ENCODE data around the gene PRMT3. TPM values are rescaled to one million over a fixed set of nuclear protein-coding genes. Genes with fewer than 3 reads are reported as not detected.
"Not testable (repeated sequence)": the region's sequence is repeated elsewhere in the genome, so short reads cannot be mapped to it uniquely, and the experiment has no call there.

The PRMT3 gene
- total and polyA plus RNA-seq, 2 experiments from 2014 or later: 9.8 to 11.7 TPM

DNA sequence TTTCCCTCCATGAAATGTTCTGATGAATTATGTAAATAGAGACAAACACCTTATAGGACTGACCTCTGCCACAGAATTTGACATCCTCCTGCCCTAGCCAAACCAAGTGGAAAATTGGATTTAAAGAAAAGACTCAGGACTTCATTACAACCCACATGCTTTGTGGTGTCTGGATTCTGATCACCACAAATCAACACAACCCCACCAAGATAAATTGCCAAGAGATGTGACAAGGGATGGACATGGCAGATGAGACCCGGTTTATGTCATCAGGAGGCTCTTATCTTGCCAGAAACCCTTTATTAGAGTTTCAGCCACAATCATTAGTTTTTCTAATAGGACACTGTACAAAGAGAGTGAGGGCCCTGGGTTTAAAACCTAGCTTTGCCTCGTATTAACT, 154.0 kb downstream of the PRMT3 start:
- in situ Hi-C loops (cut with MboI): no loop called here
- no peak overlapping the region for H3K9ac ChIP-seq
- H2AFZ ChIP-seq: no peak overlapping the region
- 1 to 5% methylated on average over 2 of the region's 2 CpGs for WGBS, 2 experiments (ENCODE audit: low coverage in 1 of 2, low lambda C conversion rate in 2 of 2, missing lambda C conversion rate in 2 of 2)
- H4K20me1 ChIP-seq (ENCODE audit: insufficient read depth): no peaks in the 10 kb centered on the region
- no peak overlapping the region for H3K4me2 ChIP-seq (ENCODE audit: unreplicated experiment)
- no peak for DNase-seq
- no peaks in the 10 kb centered on the region for H3K9me2 ChIP-seq (ENCODE audit: insufficient read depth)
- H3K4me1 ChIP-seq (ENCODE audit: insufficient read depth): no peaks in the 10 kb centered on the region
- TF ChIP-seq EZH2 (IDR thresholded peaks at IDR 0.05; ENCODE audit: insufficient read depth, poor library complexity, severe bottlenecking) (no peak), EZH2phosphoT487 (IDR thresholded peaks at IDR 0.05; ENCODE audit: insufficient read depth, low read depth) (no peak)
- no peaks in the 10 kb centered on the region for H3F3A ChIP-seq (ENCODE audit: insufficient read depth)
- H3K27me3 ChIP-seq (replicated peaks; ENCODE audit: insufficient read depth): no peaks in the 10 kb centered on the region
- H3K4me3 ChIP-seq: no peak overlapping the region
- no peaks in the 10 kb centered on the region for H3K79me2 ChIP-seq (ENCODE audit: insufficient read depth)
- H3K9me3 ChIP-seq (ENCODE audit: low read depth): no peaks in the 10 kb centered on the region
- H3K27ac ChIP-seq: no peak overlapping the region
- no peaks in the 10 kb centered on the region for H3K36me3 ChIP-seq (ENCODE audit: low read depth)

DNA sequence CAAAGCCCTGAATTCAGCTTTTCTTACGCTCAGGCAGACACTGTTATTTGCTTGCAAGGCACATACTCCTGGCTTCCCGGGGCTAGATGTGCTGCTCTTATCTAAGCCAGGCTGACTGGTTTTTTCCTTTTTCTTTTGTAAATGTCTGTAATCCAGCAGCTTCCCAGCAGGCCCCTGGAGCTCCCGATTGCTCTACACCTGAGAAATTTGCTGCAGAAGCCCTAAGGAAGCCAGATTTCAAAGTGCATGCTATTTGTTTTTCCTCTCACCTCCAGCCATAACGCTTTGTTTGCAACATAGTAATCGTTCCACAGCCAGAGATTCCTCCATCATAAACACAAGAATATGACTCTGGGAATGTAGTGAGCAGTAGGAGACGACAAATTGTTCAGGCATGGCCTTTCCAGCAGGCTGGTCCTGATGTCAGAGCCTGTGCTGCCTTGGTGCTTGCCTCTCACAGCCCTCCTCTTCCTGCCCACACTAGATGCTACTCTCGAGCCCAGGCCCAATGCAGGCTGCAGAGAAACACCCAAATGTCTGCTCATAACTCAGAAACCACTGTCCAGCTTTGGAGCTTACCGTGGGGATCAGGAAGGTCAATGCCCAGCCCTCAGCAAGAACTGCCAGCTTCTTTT, 157.2 kb downstream of the PRMT3 start:
- H3F3A ChIP-seq (ENCODE audit: insufficient read depth): no peaks in the 10 kb centered on the region
- in situ Hi-C loops (cut with MboI): no loop called here
- no peaks in the 10 kb centered on the region for H3K4me1 ChIP-seq (ENCODE audit: insufficient read depth)
- no peak for TF ChIP-seq EZH2phosphoT487 (IDR thresholded peaks at IDR 0.05; ENCODE audit: insufficient read depth, low read depth)
- TF ChIP-seq EZH2 (IDR thresholded peaks at IDR 0.05; ENCODE audit: insufficient read depth, poor library complexity, severe bottlenecking): no peak
- DNase-seq: no peak
- no peaks in the 10 kb centered on the region for H3K9me2 ChIP-seq (ENCODE audit: insufficient read depth)
- H3K27me3 ChIP-seq (replicated peaks; ENCODE audit: insufficient read depth): no peaks in the 10 kb centered on the region
- no peak overlapping the region for H3K4me3 ChIP-seq
- no peak overlapping the region for H3K9ac ChIP-seq
- no peaks in the 10 kb centered on the region for H3K36me3 ChIP-seq (ENCODE audit: low read depth)
- H2AFZ ChIP-seq: no peak overlapping the region
- no peak overlapping the region for H3K4me2 ChIP-seq (ENCODE audit: unreplicated experiment)
- 10 to 13% methylated on average over 8 of the region's 8 CpGs for WGBS, 2 experiments (ENCODE audit: low coverage in 1 of 2, low lambda C conversion rate in 2 of 2, missing lambda C conversion rate in 2 of 2)
- H4K20me1 ChIP-seq (ENCODE audit: insufficient read depth): no peaks in the 10 kb centered on the region
- H3K27ac ChIP-seq: no peak overlapping the region
- no peaks in the 10 kb centered on the region for H3K79me2 ChIP-seq (ENCODE audit: insufficient read depth)
- H3K9me3 ChIP-seq (ENCODE audit: low read depth): no peaks in the 10 kb centered on the region

DNA sequence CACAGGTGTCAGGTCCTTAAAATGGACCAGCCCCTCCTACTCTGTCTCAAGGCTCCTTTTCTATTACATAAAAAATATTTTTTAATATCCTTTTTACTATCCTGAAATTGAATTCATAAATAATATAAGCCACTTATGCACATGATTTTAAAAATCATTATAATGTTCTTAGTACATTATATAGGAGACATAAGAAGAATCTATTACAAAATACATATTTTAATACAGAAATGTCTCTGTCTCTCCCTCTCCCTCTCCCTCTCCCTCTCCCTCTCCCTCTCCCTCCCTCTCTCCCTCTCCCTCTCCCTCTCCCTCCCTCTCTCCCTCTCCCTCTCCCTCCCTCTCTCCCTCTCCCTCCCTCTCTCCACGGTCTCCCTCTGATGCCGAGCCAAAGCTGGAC, 159.9 kb downstream of the PRMT3 start:
- no peak overlapping the region for H3K27ac ChIP-seq
- in situ Hi-C loops (cut with MboI): no loop called here
- H3K4me1 ChIP-seq (ENCODE audit: insufficient read depth): no peaks in the 10 kb centered on the region
- H3K4me3 ChIP-seq: no peak overlapping the region
- DNase-seq: no peak
- no peaks in the 10 kb centered on the region for H3K36me3 ChIP-seq (ENCODE audit: low read depth)
- 44 to 67% methylated on average over 1 to 2 of the region's 2 CpGs for WGBS, 2 experiments (ENCODE audit: low coverage in 1 of 2, low lambda C conversion rate in 2 of 2, missing lambda C conversion rate in 2 of 2)
- no peak overlapping the region for H3K9ac ChIP-seq
- H3F3A ChIP-seq (ENCODE audit: insufficient read depth): no peaks in the 10 kb centered on the region
- H3K9me2 ChIP-seq (ENCODE audit: insufficient read depth): no peaks in the 10 kb centered on the region
- TF ChIP-seq EZH2phosphoT487 (IDR thresholded peaks at IDR 0.05; ENCODE audit: insufficient read depth, low read depth) (no peak), EZH2 (IDR thresholded peaks at IDR 0.05; ENCODE audit: insufficient read depth, poor library complexity, severe bottlenecking) (no peak)
- no peaks in the 10 kb centered on the region for H3K9me3 ChIP-seq (ENCODE audit: low read depth)
- H3K27me3 ChIP-seq (replicated peaks; ENCODE audit: insufficient read depth): no peaks in the 10 kb centered on the region
- H3K4me2 ChIP-seq (ENCODE audit: unreplicated experiment): no peak overlapping the region
- no peaks in the 10 kb centered on the region for H4K20me1 ChIP-seq (ENCODE audit: insufficient read depth)
- no peak overlapping the region for H2AFZ ChIP-seq
- H3K79me2 ChIP-seq (ENCODE audit: insufficient read depth): no peaks in the 10 kb centered on the region

DNA sequence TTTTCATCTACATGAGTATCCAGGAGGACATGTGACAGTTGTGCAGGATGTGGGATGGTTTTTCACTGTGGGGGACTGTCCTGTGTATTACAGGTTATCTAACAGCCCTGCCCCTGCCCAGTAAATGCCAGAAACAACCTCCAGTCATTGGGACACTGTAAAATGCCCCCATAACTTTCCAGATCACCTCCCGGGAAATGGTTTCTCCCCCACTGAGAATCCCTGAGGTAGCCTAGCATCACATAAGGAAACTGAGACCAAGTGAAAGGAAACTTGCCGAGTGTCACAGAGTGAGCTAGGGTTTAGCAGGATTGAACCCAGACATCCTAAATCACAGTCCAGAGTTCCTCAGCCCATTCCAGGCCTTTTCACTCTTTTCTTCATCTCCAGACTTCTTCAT, 163.6 kb downstream of the PRMT3 start:
- Histone ChIP-seq H3K27ac (no peak overlapping the region), H3K36me3 (ENCODE audit: low read depth) (no peaks in the 10 kb centered on the region), H3F3A (ENCODE audit: insufficient read depth) (no peaks in the 10 kb centered on the region), H3K4me3 (no peak overlapping the region), H3K27me3 (replicated peaks; ENCODE audit: insufficient read depth) (no peaks in the 10 kb centered on the region), H3K9me3 (ENCODE audit: low read depth) (no peaks in the 10 kb centered on the region), H3K79me2 (ENCODE audit: insufficient read depth) (no peaks in the 10 kb centered on the region), H3K4me1 (ENCODE audit: insufficient read depth) (no peaks in the 10 kb centered on the region), H4K20me1 (ENCODE audit: insufficient read depth) (no peaks in the 10 kb centered on the region), H2AFZ (no peak overlapping the region), H3K9ac (no peak overlapping the region), H3K9me2 (ENCODE audit: insufficient read depth) (no peaks in the 10 kb centered on the region), H3K4me2 (ENCODE audit: unreplicated experiment) (no peak overlapping the region)
- in situ Hi-C loops (cut with MboI): no loop called here
- TF ChIP-seq EZH2 (IDR thresholded peaks at IDR 0.05; ENCODE audit: insufficient read depth, poor library complexity, severe bottlenecking): no peak
- no peak for TF ChIP-seq EZH2phosphoT487 (IDR thresholded peaks at IDR 0.05; ENCODE audit: insufficient read depth, low read depth)
- DNase-seq: no peak
- WGBS, 2 experiments (ENCODE audit: low coverage in 1 of 2, low lambda C conversion rate in 2 of 2, missing lambda C conversion rate in 2 of 2): 12 to 33% methylated on average over 2 of the region's 2 CpGs

DNA sequence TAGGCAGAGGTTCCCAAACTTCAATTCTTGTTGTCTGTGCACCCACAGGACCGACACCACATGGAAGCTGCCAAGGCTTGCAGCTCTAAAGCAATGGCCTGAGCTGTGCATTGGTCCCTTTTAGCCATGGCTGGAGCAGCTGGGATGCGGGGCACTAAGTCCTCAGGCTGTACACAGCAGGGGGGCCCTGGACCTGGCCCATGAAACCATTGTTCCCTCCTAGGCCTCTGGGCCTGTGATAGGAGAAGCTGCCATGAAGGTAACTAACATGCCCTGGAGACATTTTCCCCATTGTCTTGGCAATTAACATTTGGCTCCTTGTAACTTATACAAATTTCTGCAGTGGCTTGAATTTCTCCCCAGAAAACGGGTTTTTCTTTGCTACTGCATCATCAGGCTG, 168.3 kb downstream of the PRMT3 start:
- in situ Hi-C loops (cut with MboI): no loop called here
- H3F3A ChIP-seq (ENCODE audit: insufficient read depth): no peaks in the 10 kb centered on the region
- no peaks in the 10 kb centered on the region for H4K20me1 ChIP-seq (ENCODE audit: insufficient read depth)
- TF ChIP-seq EZH2phosphoT487 (IDR thresholded peaks at IDR 0.05; ENCODE audit: insufficient read depth, low read depth) (no peak), EZH2 (IDR thresholded peaks at IDR 0.05; ENCODE audit: insufficient read depth, poor library complexity, severe bottlenecking) (no peak)
- no peaks in the 10 kb centered on the region for H3K36me3 ChIP-seq (ENCODE audit: low read depth)
- no peak overlapping the region for H3K4me2 ChIP-seq (ENCODE audit: unreplicated experiment)
- no peaks in the 10 kb centered on the region for H3K9me3 ChIP-seq (ENCODE audit: low read depth)
- no peak overlapping the region for H3K4me3 ChIP-seq
- H3K9ac ChIP-seq: no peak overlapping the region
- no peaks in the 10 kb centered on the region for H3K27me3 ChIP-seq (replicated peaks; ENCODE audit: insufficient read depth)
- no peaks in the 10 kb centered on the region for H3K9me2 ChIP-seq (ENCODE audit: insufficient read depth)
- no peaks in the 10 kb centered on the region for H3K4me1 ChIP-seq (ENCODE audit: insufficient read depth)
- H2AFZ ChIP-seq: no peak overlapping the region
- 0 to 7% methylated on average over 3 of the region's 3 CpGs for WGBS, 2 experiments (ENCODE audit: low coverage in 1 of 2, low lambda C conversion rate in 2 of 2, missing lambda C conversion rate in 2 of 2)
- H3K27ac ChIP-seq: no peak overlapping the region
- no peak for DNase-seq
- H3K79me2 ChIP-seq (ENCODE audit: insufficient read depth): no peaks in the 10 kb centered on the region

DNA sequence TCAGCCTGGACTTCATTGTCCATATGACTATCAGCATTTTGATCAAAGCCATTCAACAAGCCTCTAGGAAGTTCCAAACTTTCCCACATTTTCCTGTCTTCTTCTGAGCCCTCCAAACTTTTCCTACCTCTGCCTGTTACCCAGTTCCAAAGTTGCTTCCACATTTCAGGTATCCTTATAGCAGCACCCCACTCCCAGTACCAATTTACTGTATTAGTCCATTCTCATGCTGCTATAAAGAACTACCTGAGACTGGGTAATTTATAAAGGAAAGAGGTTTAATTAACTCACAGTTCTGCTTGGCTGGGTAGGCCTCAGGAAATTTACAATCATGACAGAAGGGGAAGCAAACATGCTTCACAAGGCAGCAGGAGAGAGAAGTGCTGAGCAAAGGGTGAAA, 168.9 kb downstream of the PRMT3 start:
- DNase-seq; H3K9me3 ChIP-seq (ENCODE audit: low read depth); in situ Hi-C loops (cut with MboI); H3K9ac ChIP-seq; H3K4me1 ChIP-seq (ENCODE audit: insufficient read depth); H3K4me2 ChIP-seq (ENCODE audit: unreplicated experiment); H4K20me1 ChIP-seq (ENCODE audit: insufficient read depth); H3F3A ChIP-seq (ENCODE audit: insufficient read depth); H2AFZ ChIP-seq; H3K27ac ChIP-seq; H3K4me3 ChIP-seq; H3K9me2 ChIP-seq (ENCODE audit: insufficient read depth); H3K36me3 ChIP-seq (ENCODE audit: low read depth); H3K79me2 ChIP-seq (ENCODE audit: insufficient read depth); H3K27me3 ChIP-seq (replicated peaks; ENCODE audit: insufficient read depth): not testable (repeated sequence)

Measured in GM23248 (cell line).